HEK293T (cell line): ENCODE data around the gene DRC1.

Source experiments
- CTCF ChIA-PET: fragments of 350-600 bp; formaldehyde crosslinking; extraction: SDS; loops from one replicate; lab custom pipeline; 2021; ENCODE audit warnings: antibody characterized with exemption, inconsistent platforms; lab: Yijun Ruan, JAX
- POLR2A ChIA-PET: fragments of 350-600 bp; formaldehyde crosslinking; extraction: SDS; loops from one replicate; lab custom pipeline; 2020; ENCODE audit warnings: antibody characterized with exemption, inconsistent platforms; lab: Yijun Ruan, JAX
- DNase-seq: peaks from one replicate; pipeline ENCODE4 v3.0.0; 2012; ENCODE audit warnings: mixed read lengths; ENCODE audit errors: extremely low spot score
- ARNT ChIP-seq: fragments of 450-650 bp; IDR thresholded peaks from 2 replicates; pipeline ENCODE4 v1.6.1; 2017; ENCODE audit warnings: mild to moderate bottlenecking
- BHLHE40 ChIP-seq: fragments of 450-650 bp; IDR thresholded peaks from 2 replicates; pipeline ENCODE4 v1.6.1; 2016; ENCODE audit warnings: mild to moderate bottlenecking, moderate library complexity, borderline replicate concordance
- CTBP1 ChIP-seq: fragments of 450-650 bp; IDR thresholded peaks from 2 replicates; pipeline ENCODE4 v1.6.1; 2016; ENCODE audit warnings: borderline replicate concordance
- ELF4 ChIP-seq: fragments of 450-650 bp; IDR thresholded peaks from 2 replicates; pipeline ENCODE4 v1.6.1; 2017; ENCODE audit warnings: antibody characterized with exemption
- FOXA1 ChIP-seq: fragments of 450-650 bp; IDR thresholded peaks from 2 replicates; pipeline ENCODE4 v1.6.1; 2016; ENCODE audit warnings: mild to moderate bottlenecking
- FOXK2 ChIP-seq: fragments of 450-650 bp; IDR thresholded peaks from 2 replicates; pipeline ENCODE4 v1.6.1; 2016; ENCODE audit warnings: mild to moderate bottlenecking
- FOXM1 ChIP-seq: fragments of 450-650 bp; IDR thresholded peaks from 2 replicates; pipeline ENCODE4 v1.6.1; 2017; ENCODE audit warnings: mild to moderate bottlenecking, borderline replicate concordance
- HDGF ChIP-seq: fragments of 450-650 bp; IDR thresholded peaks from 2 replicates; pipeline ENCODE4 v1.6.1; 2017; ENCODE audit warnings: antibody characterized with exemption, borderline replicate concordance
- L3MBTL2 ChIP-seq: fragments of 450-650 bp; conservative IDR thresholded peaks from 2 replicates; pipeline ENCODE4 v1.6.1; 2016; ENCODE audit warnings: mild to moderate bottlenecking
- LEF1 ChIP-seq: fragments of 450-650 bp; IDR thresholded peaks from 2 replicates; pipeline ENCODE4 v1.6.1; 2017; ENCODE audit warnings: mild to moderate bottlenecking, borderline replicate concordance
- NFRKB ChIP-seq: fragments of 450-650 bp; IDR thresholded peaks from 2 replicates; pipeline ENCODE4 v1.6.1; 2016; ENCODE audit warnings: mild to moderate bottlenecking, moderate library complexity
- SP1 ChIP-seq: fragments of 450-650 bp; IDR thresholded peaks from 2 replicates; pipeline ENCODE4 v1.6.1; 2017
- SUZ12 ChIP-seq: fragments of 450-650 bp; IDR thresholded peaks from 2 replicates; pipeline ENCODE4 v1.6.1; 2016; ENCODE audit warnings: mild to moderate bottlenecking
- TARDBP ChIP-seq: fragments of 450-650 bp; IDR thresholded peaks from 2 replicates; pipeline ENCODE4 v1.6.1; 2016
- ZNF384 ChIP-seq: fragments of 450-650 bp; IDR thresholded peaks from 2 replicates; pipeline ENCODE4 v1.6.1; 2016
- TF ChIP-seq, protein P1 (sequence below): fragments of 450-650 bp; IDR thresholded peaks from 2 replicates; pipeline ENCODE4 v1.6.1; 2016

DRC1 gene

GRCh38 chr2:26474261-26474785 is 72.6 kb downstream of the DRC1 start:
- TF ChIP-seq ZNF384 (no peak), HDGF (no peak), SP1 (no peak), ELF4 (no peak), ARNT (no peak), LEF1 (no peak), FOXK2 (no peak), SUZ12 (no peak), TARDBP (no peak)
- TF ChIP-seq, protein P1, sequence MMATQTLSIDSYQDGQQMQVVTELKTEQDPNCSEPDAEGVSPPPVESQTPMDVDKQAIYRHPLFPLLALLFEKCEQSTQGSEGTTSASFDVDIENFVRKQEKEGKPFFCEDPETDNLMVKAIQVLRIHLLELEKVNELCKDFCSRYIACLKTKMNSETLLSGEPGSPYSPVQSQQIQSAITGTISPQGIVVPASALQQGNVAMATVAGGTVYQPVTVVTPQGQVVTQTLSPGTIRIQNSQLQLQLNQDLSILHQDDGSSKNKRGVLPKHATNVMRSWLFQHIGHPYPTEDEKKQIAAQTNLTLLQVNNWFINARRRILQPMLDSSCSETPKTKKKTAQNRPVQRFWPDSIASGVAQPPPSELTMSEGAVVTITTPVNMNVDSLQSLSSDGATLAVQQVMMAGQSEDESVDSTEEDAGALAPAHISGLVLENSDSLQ = no peak
- ChIA-PET CTCF (interaction anchor here (0.5 kb wide), 1 partner anchor 131 kb away, joined by 3 read pairs; no protein-coding TSS in a partner anchor), POLR2A (no interaction called here)
- no peak for DNase-seq

- POLR2A ChIA-PET = no interaction called here
- TF ChIP-seq L3MBTL2 (no peak), SUZ12 (no peak), FOXA1 (no peak), CTBP1 (no peak), HDGF (no peak), LEF1 (no peak), ZNF384 (no peak), TARDBP (no peak), ELF4 (no peak), ARNT (no peak), BHLHE40 (no peak), NFRKB (no peak), FOXM1 (no peak), FOXK2 (no peak), SP1 (no peak)
- TF ChIP-seq, protein P1 = no peak
- no peak for DNase-seq
- CTCF ChIA-PET = no interaction called here
These were observed 73.3 kb downstream of the DRC1 start for GRCh38 chr2:26475037-26475436.

DNA sequence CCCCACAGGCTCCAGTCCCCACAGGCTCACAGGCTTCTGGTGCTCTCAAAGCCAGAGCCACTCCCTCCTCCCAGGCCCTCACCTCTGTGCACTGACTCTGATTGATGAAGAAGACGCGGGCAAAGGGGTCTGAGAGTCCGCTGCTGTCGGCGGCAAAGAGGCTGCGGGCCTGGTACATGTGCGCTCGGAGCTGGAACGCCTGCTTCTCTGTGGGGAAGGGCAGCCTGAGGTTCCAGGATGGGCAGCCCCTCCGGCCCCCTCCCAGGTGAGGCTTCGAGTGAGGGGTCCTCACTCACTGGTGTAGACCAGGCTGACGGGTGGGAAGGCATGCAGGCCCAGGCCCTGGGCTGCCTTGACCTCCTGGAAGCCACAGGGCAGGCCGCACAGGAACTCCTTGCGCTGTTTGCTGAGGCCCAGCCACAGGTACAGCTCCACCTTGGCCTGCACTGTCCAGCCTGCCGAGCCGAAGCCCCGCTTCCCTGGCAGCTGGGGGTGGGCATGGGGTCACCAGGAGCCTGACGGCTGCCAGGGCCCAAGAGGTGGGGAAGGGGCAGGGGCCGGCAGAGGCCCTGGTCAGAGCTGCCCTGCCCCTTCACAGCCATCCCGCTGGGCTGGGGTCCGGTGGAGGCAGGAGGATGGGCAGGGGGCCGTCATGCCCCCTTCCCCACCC is 74.2 kb downstream of the DRC1 start:
- POLR2A ChIA-PET = no interaction called here
- TF ChIP-seq HDGF = no peak
- TF ChIP-seq FOXM1 = no peak
- no peak for TF ChIP-seq ZNF384
- TF ChIP-seq ARNT = no peak
- TF ChIP-seq FOXK2 = no peak
- TF ChIP-seq L3MBTL2 = no peak
- no peak for TF ChIP-seq FOXA1
- TF ChIP-seq SP1 = no peak
- TF ChIP-seq SUZ12 = no peak
- TF ChIP-seq BHLHE40 = no peak
- TF ChIP-seq TARDBP = no peak
- CTCF ChIA-PET = no interaction called here
- DNase-seq = no peak

DNA sequence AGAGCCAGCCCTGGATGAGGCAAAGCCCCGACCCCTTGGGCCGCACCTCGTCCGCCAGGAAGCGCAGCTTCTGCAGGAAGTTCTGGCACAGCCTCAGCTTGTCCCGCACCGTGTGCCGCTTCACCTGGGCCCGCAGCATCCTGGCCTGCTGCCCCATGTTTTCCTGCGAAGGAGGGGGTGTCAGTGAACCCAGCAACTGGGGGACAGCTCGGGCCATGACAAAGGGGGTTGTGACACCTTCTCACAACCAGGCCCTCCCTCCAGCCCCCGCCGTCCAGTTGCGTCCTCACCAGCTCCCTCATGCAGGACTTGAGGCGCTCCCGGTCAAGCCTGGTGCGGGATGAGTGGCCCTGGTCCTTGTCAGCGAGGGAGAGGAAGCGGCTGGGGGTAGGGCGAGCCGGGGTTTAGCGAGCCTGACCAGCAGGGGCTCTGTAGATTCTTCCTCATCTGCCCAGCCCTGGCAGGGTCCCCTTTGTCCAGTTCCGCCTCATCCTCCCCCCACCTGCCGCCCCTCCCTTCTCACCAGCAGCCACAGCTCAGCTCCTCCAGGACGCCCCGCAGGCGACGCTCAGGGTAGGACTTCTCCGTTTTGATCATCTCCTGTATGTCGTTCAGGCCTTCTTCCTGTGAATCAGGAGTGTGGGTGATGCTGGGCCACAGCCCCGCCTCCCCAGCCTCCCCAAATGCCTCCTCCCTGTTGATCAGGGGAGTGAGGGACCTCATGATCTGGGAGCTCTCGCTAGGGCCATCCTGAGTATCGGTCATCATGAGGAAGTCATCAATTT is 75.6 kb downstream of the DRC1 start:
- no peak for DNase-seq
- ChIA-PET CTCF (no interaction called here), POLR2A (no interaction called here)
- TF ChIP-seq FOXM1 = no peak
- TF ChIP-seq L3MBTL2 = no peak
- TF ChIP-seq NFRKB = no peak
- no peak for TF ChIP-seq TARDBP
- no peak for TF ChIP-seq FOXA1

- ChIA-PET CTCF (no interaction called here), POLR2A (no interaction called here)
- DNase-seq = no peak
- TF ChIP-seq L3MBTL2 = no peak
- TF ChIP-seq, protein P1 = no peak
- TF ChIP-seq FOXA1 = no peak
- no peak for TF ChIP-seq LEF1
- no peak for TF ChIP-seq ELF4
- no peak for TF ChIP-seq HDGF
- TF ChIP-seq ARNT = no peak
- no peak for TF ChIP-seq FOXK2
- TF ChIP-seq CTBP1 = no peak
- no peak for TF ChIP-seq NFRKB
- TF ChIP-seq SUZ12 = no peak
- no peak for TF ChIP-seq BHLHE40
- TF ChIP-seq ZNF384 = no peak
- TF ChIP-seq TARDBP = no peak
- no peak for TF ChIP-seq SP1
- TF ChIP-seq FOXM1 = no peak
These were observed 76.2 kb downstream of the DRC1 start, which contains the start of gene OTOF for GRCh38 chr2:26477911-26478253. OTOF (minus strand) TSS chr2:26478124.

- ChIA-PET CTCF (no interaction called here), POLR2A (no interaction called here)
- TF ChIP-seq NFRKB = no peak
- TF ChIP-seq CTBP1 = no peak
- TF ChIP-seq FOXA1 = no peak
- no peak for TF ChIP-seq ZNF384
- no peak for TF ChIP-seq ELF4
- TF ChIP-seq, protein P1 = no peak
- no peak for TF ChIP-seq LEF1
- no peak for TF ChIP-seq SUZ12
- TF ChIP-seq FOXM1 = no peak
- no peak for DNase-seq
These were observed 76.6 kb downstream of the DRC1 start for GRCh38 chr2:26478366-26478765.
